Cardiac muscle cell (in vitro differentiated cells and primary cell): ENCODE measurements around the gene TOX2. TPM values are rescaled to one million over a fixed set of nuclear protein-coding genes. Genes with fewer than 3 reads are reported as not detected.
A peak's percentile ranks its signal among the peaks of the same experiment; 100 is the strongest.

ENCODE experiments used
- DNase-seq, 2 donors: peaks; one replicate each; pipeline versions ENCODE4 v3.0.0 to v3.0.0-alpha.2; 2010 to 2017; ENCODE audit warnings: low read depth in 1 of 2, low spot score in 1 of 2
- H3K27ac ChIP-seq: fragments of 200-600 bp; sonication (generic); 2 replicates; pipeline ENCODE4 v1.5.1; 2016
- H3K27me3 ChIP-seq: fragments of 200-600 bp; sonication (generic); 2 replicates; pipeline ENCODE4 v1.6.0; 2016; ENCODE audit warnings: control low read depth
- H3K36me3 ChIP-seq: fragments of 200-600 bp; sonication (generic); 2 replicates; pipeline ENCODE4 v1.5.1; 2016; ENCODE audit warnings: control low read depth
- H3K4me1 ChIP-seq: fragments of 200-600 bp; sonication (generic); 2 replicates; pipeline ENCODE4 v1.8.1; 2017; ENCODE audit warnings: low read depth, mild to moderate bottlenecking, mixed run types
- H3K4me3 ChIP-seq: fragments of 200-600 bp; sonication (generic); 2 replicates; pipeline ENCODE4 v1.5.1; 2016; ENCODE audit warnings: mild to moderate bottlenecking
- H3K9me3 ChIP-seq: fragments of 200-600 bp; sonication (generic); 2 replicates; pipeline ENCODE4 v1.5.1; 2017; ENCODE audit warnings: low read depth, mild to moderate bottlenecking, control low read depth
- CTCF ChIP-seq: IDR thresholded peaks from 2 replicates; pipeline ENCODE4 v1.5.1; 2012; ENCODE audit warnings: low read depth, mild to moderate bottlenecking, low read length
- polyA plus RNA-seq: library from polyadenylated mRNA; unstranded; fragments of >200 nt; fragmentation: Nextera tagmentation; extraction: Ambion mirVana; gene quantifications from 2 replicates; pipeline ENCODE4 v1.2.1, GENCODE V29; 2016
- total RNA-seq: library from RNA; depleted of rRNA; stranded (reverse); fragments of >200 nt; gene quantifications from 2 replicates; pipeline ENCODE4 v1.2.3, GENCODE V29; 2016

The TOX2 gene
- 0.09 TPM in 1 of 2 replicates, not detected in the other for total RNA-seq
- 0.32 and 0.84 TPM in 2 replicates for polyA plus RNA-seq

GRCh38 chr20:43914311-43915210, at the start of gene TOX2:
Gene TOX2 (plus strand): TSS chr20:43914852. CDS start chr20:43914892, 40 bp downstream.
- H3K9me3 ChIP-seq: no peaks in the 10 kb centered on the region
- DNase-seq: peak; percentile 69 to 80
- peaks cover 60% of the 10 kb centered on the region for H3K27me3 ChIP-seq
- TF ChIP-seq CTCF: no peak
- H3K4me1 ChIP-seq: no peaks in the 10 kb centered on the region
- H3K36me3 ChIP-seq: no peaks in the 10 kb centered on the region
- peak within 1 kb of the TSS; percentile 61 for H3K4me3 ChIP-seq
- H3K27ac ChIP-seq: no peak within 1 kb of the TSS

- Histone ChIP-seq H3K27ac (no peak overlapping the region), H3K36me3 (no peaks in the 10 kb centered on the region), H3K4me1 (no peaks in the 10 kb centered on the region), H3K27me3 (no peaks in the 10 kb centered on the region), H3K9me3 (no peaks in the 10 kb centered on the region), H3K4me3 (no peak overlapping the region)
- no peak for TF ChIP-seq CTCF
- DNase-seq: no peak
Measured at GRCh38 chr20:43868091-43868490, 46.6 kb upstream of the TOX2 start.

- H3K4me1 ChIP-seq: no peaks in the 10 kb centered on the region
- no peak for TF ChIP-seq CTCF
- no peaks in the 10 kb centered on the region for H3K27me3 ChIP-seq
- H3K9me3 ChIP-seq: no peaks in the 10 kb centered on the region
- H3K27ac ChIP-seq: no peak overlapping the region
- no peak overlapping the region for H3K4me3 ChIP-seq
- H3K36me3 ChIP-seq: no peaks in the 10 kb centered on the region
- peak in 1 of 2 donors; percentile 32 for DNase-seq
Measured at GRCh38 chr20:43870484-43870883, 44.2 kb upstream of the TOX2 start.

GRCh38 chr20:43878776-43879175, 35.9 kb upstream of the TOX2 start:
- Histone ChIP-seq H3K9me3 (no peaks in the 10 kb centered on the region), H3K27ac (no peak overlapping the region), H3K36me3 (no peaks in the 10 kb centered on the region), H3K27me3 (no peaks in the 10 kb centered on the region), H3K4me1 (no peaks in the 10 kb centered on the region), H3K4me3 (no peak overlapping the region)
- TF ChIP-seq CTCF: no peak
- DNase-seq: no peak

GRCh38 chr20:43893930-43894329, 20.7 kb upstream of the TOX2 start:
- Histone ChIP-seq H3K27me3 (no peaks in the 10 kb centered on the region), H3K27ac (no peak overlapping the region), H3K9me3 (no peaks in the 10 kb centered on the region), H3K36me3 (no peaks in the 10 kb centered on the region), H3K4me1 (no peaks in the 10 kb centered on the region), H3K4me3 (no peak overlapping the region)
- DNase-seq: no peak
- no peak for TF ChIP-seq CTCF
